Right cardiac atrium (tissue), 5 donors: Measurements from ENCODE around the gene IGSF22. TPM values are rescaled to one million over a fixed set of nuclear protein-coding genes. Genes with fewer than 3 reads are reported as not detected.
A peak's percentile ranks its signal among the peaks of the same experiment; 100 is the strongest.

Experiments used
- ATAC-seq, 2 donors: fragments of 200-7000 bp; cut with Tn5 transposase; one replicate each; pipeline versions ENCODE4 v1.8.0 to v1.9.1; 2020; ENCODE audit warnings: moderate library complexity in 2 of 2, mild to moderate bottlenecking in 1 of 2
- DNase-seq, 3 donors: peaks; one replicate each; pipeline ENCODE4 v3.0.0-alpha.2; 2020
- H3K27ac ChIP-seq: one replicate; pipeline ENCODE4 v1.5.1; 2013; ENCODE audit warnings: mild to moderate bottlenecking, low read length, control low read depth, moderate library complexity
- H3K27me3 ChIP-seq: one replicate; pipeline ENCODE4 v1.6.1; 2013; ENCODE audit not compliant: control insufficient read depth, insufficient read depth
- H3K4me1 ChIP-seq: one replicate; pipeline ENCODE4 v1.6.1; 2013; ENCODE audit warnings: low read length; ENCODE audit not compliant: control insufficient read depth, insufficient read depth
- H3K4me3 ChIP-seq: one replicate; pipeline ENCODE4 v1.5.1; 2013; ENCODE audit warnings: low read length, control low read depth
- H3K9me3 ChIP-seq: one replicate; pipeline ENCODE4 v1.6.1; 2013; ENCODE audit warnings: low read length; ENCODE audit not compliant: control insufficient read depth
- WGBS: extraction: QIAGEN DNeasy Blood & Tissue Kit; methylation state at CpG from one replicate; pipeline ENCODE4 v1.1.7; 2013; 5-methylcytosine and 5-hydroxymethylcytosine counted together
- intact Hi-C, 4 donors: fragments of 100-400 bp; cut with DNase I; formaldehyde crosslinking; loops; one replicate each; pipeline versions ENCODE4 v1.11.0 to v1.14.0; 2022 to 2023
- polyA plus RNA-seq: library from polyadenylated mRNA; stranded (reverse); fragments of 200-250 nt; gene quantifications from one replicate; pipeline ENCODE4 v1.2.3, GENCODE V29; 2013
- total RNA-seq, 4 donors: library from RNA; stranded (reverse); fragmentation: NEBNext Ultra II Directional; extraction: Animal tissue kit (Norgen Biotek cat#: 25700); gene quantifications; one replicate each; pipeline ENCODE4 v1.2.1, GENCODE V29; 2021
- donor health status: healthy with polysubstance abuse.
- donor health status: DM: no; HTN: yes; CAD: no.
- donor health status: DM: no; HTN: no; CAD: no.
- donor health status: DM: no; HTN: yes; CAD: no; lungs with severe emphysema.
- donor health status: DM: yes; HTN: yes; CAD: no.

The IGSF22 gene
- total and polyA plus RNA-seq, 5 donors: 0.66 to 1.3 (median 1.1) TPM

DNA sequence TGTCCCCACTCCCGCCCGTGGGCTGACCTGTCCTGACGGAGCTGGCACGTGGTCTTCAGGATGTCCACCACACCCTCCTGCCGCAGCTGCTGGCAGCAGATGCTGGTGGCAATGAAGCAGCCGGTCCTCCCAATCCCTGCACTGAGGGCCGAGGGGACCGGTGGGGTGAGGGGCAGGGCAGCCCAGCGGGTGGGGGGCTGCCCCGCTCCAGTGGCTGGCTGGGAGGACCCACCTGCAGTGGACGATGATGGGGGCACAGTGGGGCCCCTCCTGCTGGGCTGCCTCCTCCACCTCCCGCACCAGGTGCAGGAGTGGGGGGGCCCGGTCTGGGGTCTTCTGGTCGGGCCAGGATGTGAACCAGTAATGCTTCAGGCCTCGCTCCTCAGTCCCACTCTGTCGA lies 3.4 kb upstream of the IGSF22 start:
- 87% methylated on average over 16 of the region's 16 CpGs for WGBS
- DNase-seq: no peak
- intact Hi-C loops: no loop called here
- Histone ChIP-seq H3K27ac (no peak overlapping the region), H3K27me3 (no peaks in the 10 kb centered on the region), H3K4me3 (no peak overlapping the region), H3K9me3 (no peaks in the 10 kb centered on the region), H3K4me1 (no peaks in the 10 kb centered on the region)
- no peak for ATAC-seq

DNA sequence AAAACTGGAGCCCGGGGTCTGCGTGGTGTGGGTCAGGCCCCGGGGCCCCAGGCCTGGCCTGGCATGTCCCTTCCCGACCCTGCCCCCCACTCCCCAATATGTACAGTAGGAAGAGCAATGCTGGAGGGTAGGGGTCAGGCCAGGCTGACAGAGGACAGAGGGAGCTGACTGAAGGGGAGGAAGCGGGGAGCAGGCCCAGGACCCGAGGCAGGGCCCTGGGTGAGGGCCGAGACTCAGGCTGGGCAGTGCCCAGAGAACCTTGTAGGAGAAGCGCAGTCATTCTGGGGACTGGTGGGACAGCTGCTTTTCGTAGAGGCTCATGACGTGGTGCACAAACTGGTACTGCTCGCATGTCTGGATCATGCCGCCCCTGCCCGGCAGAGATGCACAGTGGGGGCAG lies 2.7 kb upstream of the IGSF22 start:
- ATAC-seq (no peak), DNase-seq (no peak)
- H3K4me3 ChIP-seq: no peak overlapping the region
- H3K27me3 ChIP-seq: no peaks in the 10 kb centered on the region
- WGBS: 95% methylated on average over 13 of the region's 13 CpGs
- no peaks in the 10 kb centered on the region for H3K4me1 ChIP-seq
- H3K9me3 ChIP-seq: no peaks in the 10 kb centered on the region
- intact Hi-C loops: no loop called here
- no peak overlapping the region for H3K27ac ChIP-seq

- Histone ChIP-seq H3K4me1 (no peaks in the 10 kb centered on the region), H3K4me3 (no peak overlapping the region), H3K27ac (no peak overlapping the region), H3K27me3 (no peaks in the 10 kb centered on the region), H3K9me3 (no peaks in the 10 kb centered on the region)
- ATAC-seq (peak; percentile 57 to 60), DNase-seq (peak in 1 of 3 donors; percentile 31)
- WGBS: 46% methylated on average over 10 of the region's 10 CpGs
- intact Hi-C loops: no loop called here
These were observed 1.7 kb upstream of the IGSF22 start for GRCh38 chr11:18727479-18728236.

DNA sequence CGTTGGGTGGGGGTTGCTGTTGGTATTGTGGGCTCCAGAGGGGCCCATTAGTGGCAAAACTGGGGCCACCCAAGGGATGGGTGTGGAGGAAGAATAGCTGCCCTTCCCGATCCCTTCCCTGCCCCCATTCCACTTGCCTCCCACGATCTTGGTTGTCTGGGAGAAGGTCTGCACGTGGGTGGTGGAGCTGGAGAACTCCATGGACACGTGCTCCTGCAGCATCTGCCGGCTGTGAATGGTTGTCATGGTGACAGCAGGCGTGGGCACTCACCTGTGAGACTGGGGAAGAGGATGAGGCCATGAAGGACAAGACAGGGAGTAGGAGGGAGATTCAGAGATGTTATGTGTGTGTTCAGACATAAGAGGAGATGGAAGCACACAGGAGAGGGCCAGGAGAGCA lies 2.0 kb downstream of the IGSF22 start:
- intact Hi-C loops: no loop called here
- Histone ChIP-seq H3K4me3 (no peak overlapping the region), H3K9me3 (no peaks in the 10 kb centered on the region), H3K27ac (no peak overlapping the region), H3K27me3 (no peaks in the 10 kb centered on the region), H3K4me1 (peaks cover 3% of the 10 kb centered on the region)
- DNase-seq (no peak), ATAC-seq (no peak)
- WGBS: 55% methylated on average over 7 of the region's 7 CpGs

DNA sequence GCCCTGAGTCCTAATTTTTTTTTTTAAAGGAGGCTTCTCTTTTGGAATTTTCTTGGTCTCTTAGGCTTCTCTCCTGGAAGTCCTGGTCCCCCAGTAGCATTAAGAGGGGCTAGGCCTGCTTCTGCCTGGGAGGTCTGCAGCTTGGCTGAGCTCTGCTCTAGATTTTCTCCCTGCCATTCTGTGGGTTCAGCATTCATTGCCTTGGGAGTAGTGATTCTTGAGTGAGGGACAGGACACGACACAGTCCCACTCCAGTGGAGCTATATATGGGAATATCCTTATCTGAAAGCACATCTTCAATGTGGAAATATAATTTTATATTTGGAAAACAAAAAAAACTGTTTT lies 3.7 kb downstream of the IGSF22 start:
- Histone ChIP-seq H3K27me3 (no peaks in the 10 kb centered on the region), H3K4me3 (no peak overlapping the region), H3K4me1 (peaks cover 3% of the 10 kb centered on the region), H3K27ac (no peak overlapping the region), H3K9me3 (no peaks in the 10 kb centered on the region)
- ATAC-seq (no peak), DNase-seq (no peak)
- WGBS: 73% methylated on average over 1 of the region's 1 CpG
- intact Hi-C loops: no loop called here

DNA sequence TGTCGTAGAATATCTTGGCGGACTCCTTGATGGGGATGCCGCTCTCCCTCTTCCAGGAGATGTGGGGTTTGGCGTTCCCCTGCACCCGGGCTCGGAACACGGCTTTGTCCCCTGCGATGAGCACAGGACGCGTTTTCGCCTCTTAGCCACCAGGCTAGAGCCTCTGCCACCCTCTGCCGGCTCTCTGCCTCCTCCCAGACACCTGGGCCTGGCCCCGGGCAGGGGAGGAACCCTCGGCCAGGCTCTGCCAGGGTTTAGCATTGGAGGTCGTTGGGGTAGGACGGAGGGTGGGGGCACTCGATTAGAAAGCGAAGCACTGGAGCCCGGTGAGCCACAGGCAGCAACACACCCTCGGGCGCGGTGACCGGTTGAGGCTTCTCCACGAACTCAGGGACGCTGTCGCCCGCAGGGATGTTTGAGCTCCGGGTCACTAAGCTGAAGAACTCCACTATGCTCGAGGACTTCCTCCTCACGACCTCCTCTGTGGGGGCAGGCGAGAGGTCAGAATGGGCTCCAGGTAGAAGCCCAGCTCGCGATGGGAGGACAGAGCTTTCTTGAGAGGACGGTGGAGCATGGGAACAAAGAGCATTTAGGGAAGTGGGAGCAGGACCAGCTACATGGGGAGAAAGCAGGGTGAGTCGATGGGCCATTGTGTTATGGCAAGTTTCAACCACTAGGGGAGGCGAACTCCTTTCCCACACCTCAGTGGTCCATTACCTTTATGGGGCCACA lies 4.3 kb downstream of the IGSF22 start:
- peak overlapping the region; percentile 7 for H3K27ac ChIP-seq
- peak overlapping the region; percentile 55 for H3K4me3 ChIP-seq
- no peaks in the 10 kb centered on the region for H3K9me3 ChIP-seq
- ATAC-seq (peak; percentile 68 to 76), DNase-seq (peak in 2 of 3 donors; percentile 65 to 69)
- peaks cover 3% of the 10 kb centered on the region for H3K4me1 ChIP-seq
- no peaks in the 10 kb centered on the region for H3K27me3 ChIP-seq
- intact Hi-C loops: no loop called here
- WGBS: 2% methylated on average over 36 of the region's 36 CpGs

DNA sequence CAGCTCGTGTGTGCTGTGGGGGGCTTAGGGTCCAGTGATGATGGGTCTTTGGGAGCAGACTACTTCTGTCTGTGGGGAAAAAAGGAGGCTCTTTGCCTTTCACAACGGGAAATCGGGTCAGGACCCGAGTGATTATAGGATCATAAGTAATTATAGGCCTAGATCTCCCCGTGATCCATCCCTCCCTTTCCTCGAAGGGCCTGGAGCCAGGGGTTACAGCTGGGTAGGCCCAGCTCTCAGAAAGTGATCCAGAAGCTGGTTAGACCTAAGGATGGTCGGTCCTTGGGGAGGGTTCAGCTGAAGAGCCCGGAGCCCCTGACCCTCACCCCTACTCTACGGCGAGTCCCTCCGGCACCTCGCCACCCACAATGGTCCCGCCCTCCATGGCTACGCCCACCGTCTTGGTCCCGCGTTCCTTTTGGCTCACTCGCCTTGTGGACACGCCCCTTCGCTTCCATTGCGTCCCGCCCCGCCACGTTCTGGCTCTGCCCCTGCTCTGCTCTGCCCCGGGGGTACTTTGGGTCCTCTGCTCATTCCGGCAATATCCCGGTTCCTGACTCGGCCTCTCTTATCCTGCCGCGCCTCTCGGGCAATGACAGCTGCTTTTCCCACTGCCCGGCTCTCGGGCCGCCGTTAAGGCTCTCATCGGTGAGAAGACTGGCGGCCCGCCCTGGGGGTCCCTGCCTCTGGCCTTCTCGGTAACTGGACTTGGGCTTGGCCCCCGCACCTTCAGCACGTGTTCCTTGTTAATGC lies 5.0 kb downstream of the IGSF22 start:
- Histone ChIP-seq H3K4me1 (peaks cover 3% of the 10 kb centered on the region), H3K27ac (peak overlapping the region; percentile 3), H3K4me3 (peak overlapping the region; percentile 55), H3K27me3 (no peaks in the 10 kb centered on the region), H3K9me3 (no peaks in the 10 kb centered on the region)
- ATAC-seq (peak; percentile 96 to 97), DNase-seq (peak; percentile 88 to 96 (median 93))
- WGBS: 3% methylated on average over 41 of the region's 41 CpGs
- intact Hi-C loops: no loop called here

DNA sequence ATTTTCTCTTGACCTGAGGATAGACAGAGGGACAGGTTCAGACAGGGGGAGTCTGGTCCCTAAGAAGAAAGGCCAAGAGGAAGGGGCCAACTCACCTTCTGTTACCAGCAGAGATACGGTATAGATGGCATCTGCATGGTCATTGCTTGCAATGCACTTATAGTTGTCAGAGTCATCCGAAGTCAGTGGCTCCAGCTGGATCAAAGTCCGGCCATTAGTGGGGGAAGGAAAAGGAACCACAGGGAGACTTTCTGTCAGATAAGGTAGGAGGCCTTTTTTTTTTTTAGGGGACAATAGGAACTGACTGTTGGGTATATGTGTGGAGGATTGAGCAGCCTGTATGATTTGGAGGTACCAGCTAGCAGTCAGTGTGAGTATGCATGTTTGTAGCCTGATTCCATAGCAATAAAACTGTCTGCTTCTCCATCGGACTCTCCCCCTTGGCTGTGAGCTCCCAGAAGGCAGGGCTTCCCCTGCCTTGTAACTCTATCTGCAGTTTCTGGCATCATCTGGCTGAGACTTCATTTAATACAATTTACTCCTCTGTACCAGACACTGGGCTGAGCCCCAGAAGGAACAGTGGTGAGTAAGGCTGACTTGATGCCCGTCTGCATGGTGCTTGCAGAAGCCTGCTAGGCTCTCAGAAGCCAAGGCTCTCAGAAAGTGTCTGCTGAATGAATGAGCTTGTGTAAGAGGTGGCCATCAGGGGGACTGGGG lies 5.7 kb downstream of the IGSF22 start:
- no peak for ATAC-seq
- DNase-seq: no peak
- Histone ChIP-seq H3K27ac (no peak overlapping the region), H3K4me1 (peaks cover 3% of the 10 kb centered on the region), H3K9me3 (no peaks in the 10 kb centered on the region), H3K27me3 (no peaks in the 10 kb centered on the region), H3K4me3 (peak overlapping the region; percentile 55)
- intact Hi-C loops: no loop called here
- 80% methylated on average over 5 of the region's 5 CpGs for WGBS

- ATAC-seq (no peak), DNase-seq (no peak)
- 79% methylated on average over 7 of the region's 7 CpGs for WGBS
- intact Hi-C loops: no loop called here
- no peak overlapping the region for H3K27ac ChIP-seq
- peaks cover 1% of the 10 kb centered on the region for H3K4me1 ChIP-seq
- no peak overlapping the region for H3K4me3 ChIP-seq
- H3K27me3 ChIP-seq: no peaks in the 10 kb centered on the region
- H3K9me3 ChIP-seq: no peaks in the 10 kb centered on the region
These were observed 10.5 kb downstream of the IGSF22 start for GRCh38 chr11:18715476-18715875.

DNA sequence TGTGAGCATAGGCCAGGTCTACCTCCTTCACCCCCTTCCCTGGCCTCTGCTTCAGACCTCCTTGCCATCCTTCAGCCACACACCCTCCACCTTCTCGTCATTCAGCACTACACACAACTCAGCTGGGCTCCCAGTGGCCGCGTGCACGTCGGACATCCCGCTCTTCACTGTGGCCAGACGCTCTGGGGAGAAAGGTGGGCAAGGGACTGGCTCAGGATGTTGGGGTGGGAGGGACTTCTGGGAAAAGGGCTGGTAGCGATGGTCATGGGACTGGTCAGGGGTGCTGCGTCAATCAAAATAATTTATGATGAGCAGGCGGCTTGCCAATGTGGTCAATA lies 11.6 kb downstream of the IGSF22 start:
- no peak overlapping the region for H3K4me3 ChIP-seq
- H3K9me3 ChIP-seq: no peaks in the 10 kb centered on the region
- intact Hi-C loops: no loop called here
- no peak overlapping the region for H3K27ac ChIP-seq
- ATAC-seq (no peak), DNase-seq (no peak)
- no peaks in the 10 kb centered on the region for H3K4me1 ChIP-seq
- H3K27me3 ChIP-seq: no peaks in the 10 kb centered on the region
- 82% methylated on average over 10 of the region's 10 CpGs for WGBS
